HFFc6 (cell line): ENCODE measurements around the gene LRRC1. TPM values are rescaled to one million over a fixed set of nuclear protein-coding genes. Genes with fewer than 3 reads are reported as not detected.

Experiments used
- DNase-seq: peaks from one replicate; pipeline ENCODE4 v3.0.0-alpha.2; 2018
- H3K27ac Mint-ChIP-seq: 2 replicates; pipeline ENCODE4 v1.8.0; 2020; ENCODE audit warnings: mild to moderate bottlenecking, mixed read lengths
- H3K27me3 Mint-ChIP-seq: 2 replicates; pipeline ENCODE4 v1.8.0; 2021; ENCODE audit warnings: mild to moderate bottlenecking, moderate library complexity, mixed read lengths; ENCODE audit not compliant: insufficient read depth
- H3K36me3 Mint-ChIP-seq: 2 replicates; pipeline ENCODE4 v1.8.0; 2021; ENCODE audit warnings: low read depth, mixed read lengths
- H3K4me1 Mint-ChIP-seq: 2 replicates; pipeline ENCODE4 v1.8.0; 2020; ENCODE audit warnings: low read depth, mixed read lengths
- H3K4me3 Mint-ChIP-seq: 2 replicates; pipeline ENCODE4 v1.8.0; 2020; ENCODE audit warnings: mild to moderate bottlenecking, moderate library complexity, mixed read lengths
- H3K9me3 Mint-ChIP-seq: 2 replicates; pipeline ENCODE4 v1.8.0; 2020; ENCODE audit warnings: mild to moderate bottlenecking, mixed read lengths
- CTCF ChIP-seq: fragments of 200-600 bp; sonication (generic); IDR thresholded peaks from 2 replicates; pipeline ENCODE4 v1.5.0; 2021; ENCODE audit warnings: antibody characterized with exemption, mild to moderate bottlenecking
- total RNA-seq, 6 experiments: library from RNA; stranded (reverse); fragmentation: NEBNext Ultra II Directional; extraction: Animal tissue kit (Norgen Biotek cat#: 25700); gene quantifications; 2 replicates in 1 of 6; 3 replicates in 5 of 6; pipeline ENCODE4 v1.2.3, GENCODE V29; 2021

The LRRC1 gene
- total RNA-seq, 6 experiments from 2014 or later, result 9.3 to 12.0 (median 10.8) TPM

- no peak for TF ChIP-seq CTCF
- no peak overlapping the region for H3K4me3 Mint-ChIP-seq
- H3K9me3 Mint-ChIP-seq, result peaks cover 14% of the 10 kb centered on the region
- H3K4me1 Mint-ChIP-seq, result peaks cover 10% of the 10 kb centered on the region
- no peak for DNase-seq
- no peak overlapping the region for H3K27ac Mint-ChIP-seq
- peaks cover 28% of the 10 kb centered on the region for H3K36me3 Mint-ChIP-seq
- H3K27me3 Mint-ChIP-seq, result no peaks in the 10 kb centered on the region
These were observed 45.2 kb downstream of the LRRC1 start for GRCh38 chr6:53840027-53840426.

GRCh38 chr6:53845280-53846195 lies 50.7 kb downstream of the LRRC1 start:
- TF ChIP-seq CTCF, result no peak
- no peaks in the 10 kb centered on the region for H3K27me3 Mint-ChIP-seq
- no peak for DNase-seq

DNA sequence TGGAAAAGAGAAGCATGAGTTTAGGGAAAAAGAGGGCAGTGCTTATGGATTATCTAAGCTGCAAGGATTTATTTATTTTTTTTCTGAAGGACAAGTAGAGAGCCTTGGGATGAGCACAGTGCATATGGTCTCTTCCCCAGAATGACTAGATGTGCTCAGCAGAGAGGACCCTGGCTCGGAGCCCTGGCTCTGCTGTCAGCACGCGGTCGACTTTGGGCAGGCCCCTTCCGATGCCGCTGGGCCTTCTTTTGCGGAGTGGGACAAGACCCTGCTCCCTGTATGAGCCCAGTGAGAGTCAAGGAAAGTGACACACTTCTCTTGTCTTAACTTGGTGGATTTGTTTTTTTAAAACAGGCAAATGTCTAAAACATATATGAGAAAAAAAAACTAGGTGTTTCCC lies 51.4 kb downstream of the LRRC1 start:
- DNase-seq, result no peak
- no peak overlapping the region for H3K27ac Mint-ChIP-seq
- peaks cover 16% of the 10 kb centered on the region for H3K36me3 Mint-ChIP-seq
- H3K27me3 Mint-ChIP-seq, result peaks cover 2% of the 10 kb centered on the region; the same call in 1 of the 2 replicates
- no peak for TF ChIP-seq CTCF
- no peaks in the 10 kb centered on the region for H3K9me3 Mint-ChIP-seq
- H3K4me3 Mint-ChIP-seq, result no peak overlapping the region
- peaks cover 10% of the 10 kb centered on the region for H3K4me1 Mint-ChIP-seq

More at GRCh38 chr6:53845280-53846195, 50.7 kb downstream of the LRRC1 start:
- Mint-ChIP-seq H3K4me1 (peaks cover 10% of the 10 kb centered on the region), H3K36me3 (peaks cover 23% of the 10 kb centered on the region), H3K4me3 (no peak overlapping the region), H3K27ac (no peak overlapping the region), H3K9me3 (peaks cover 4% of the 10 kb centered on the region)

GRCh38 chr6:53847796-53848314 lies 53.0 kb downstream of the LRRC1 start:
- H3K27me3 Mint-ChIP-seq, result peaks cover 2% of the 10 kb centered on the region; the same call in 1 of the 2 replicates
- no peak overlapping the region for H3K4me3 Mint-ChIP-seq
- no peaks in the 10 kb centered on the region for H3K9me3 Mint-ChIP-seq
- no peak overlapping the region for H3K27ac Mint-ChIP-seq
- H3K36me3 Mint-ChIP-seq, result peaks cover 7% of the 10 kb centered on the region; the same call in 1 of the 2 replicates
- peaks cover under 1% of the 10 kb centered on the region for H3K4me1 Mint-ChIP-seq
- no peak for DNase-seq
- no peak for TF ChIP-seq CTCF

- Mint-ChIP-seq H3K36me3 (peaks cover 7% of the 10 kb centered on the region; the same call in 1 of the 2 replicates), H3K27ac (no peak overlapping the region), H3K4me3 (no peak overlapping the region), H3K27me3 (peaks cover 2% of the 10 kb centered on the region; the same call in 1 of the 2 replicates), H3K4me1 (no peaks in the 10 kb centered on the region), H3K9me3 (no peaks in the 10 kb centered on the region)
- no peak for TF ChIP-seq CTCF
- no peak for DNase-seq
These were observed 55.7 kb downstream of the LRRC1 start for GRCh38 chr6:53850527-53850926.
